ENCODE data around the gene ICE2. TPM values are rescaled to one million over a fixed set of nuclear protein-coding genes. Genes with fewer than 3 reads are reported as not detected.
A peak's percentile ranks its signal among the peaks of the same experiment; 100 is the strongest.

The ICE2 gene
- total and polyA plus RNA-seq, 7 experiments from 2014 or later: 44.8 to 70.9 (median 54.7) TPM

DNA sequence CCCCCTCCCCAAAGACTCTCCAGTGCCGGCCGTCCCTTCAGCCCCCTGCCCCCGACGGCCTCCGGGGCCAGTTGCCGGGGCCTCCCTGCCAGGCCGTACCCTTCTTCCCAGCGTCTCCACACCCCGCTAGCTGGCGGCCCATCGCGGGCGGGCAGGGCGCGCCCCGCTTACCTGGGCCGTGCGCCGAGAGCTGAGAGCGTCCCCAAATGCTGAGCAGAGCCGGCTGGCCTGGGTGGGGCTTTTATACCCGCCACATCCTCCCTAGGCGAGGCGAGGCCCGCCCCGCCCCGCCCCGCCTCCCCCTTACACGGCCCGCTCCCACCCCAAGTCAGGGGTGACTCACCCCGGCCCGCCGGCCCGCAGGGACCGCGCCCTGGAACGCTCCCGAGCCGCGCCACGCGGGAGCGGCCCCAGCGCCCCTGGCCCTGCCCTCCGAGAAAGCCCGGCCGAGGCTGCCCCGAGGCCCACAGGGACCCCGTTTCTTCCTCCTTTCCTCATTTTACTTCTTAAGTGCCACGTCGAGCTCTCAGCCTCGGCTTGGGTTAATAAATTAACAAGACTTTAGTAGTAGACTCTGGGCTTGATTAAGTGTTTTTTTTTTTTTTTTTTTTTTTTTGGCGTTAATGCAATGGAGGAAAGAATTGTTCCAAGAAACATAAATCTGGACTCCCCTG lies 81.0 kb downstream of the ICE2 start, which contains the start of gene ANXA2:
Gene ANXA2 (minus strand): TSS at position 215 of the 674 bp plus-strand sequence. CDS start 11,911 bp downstream, outside the sequence.
- H3K36me3 ChIP-seq (ENCODE audit: control insufficient read depth in 2 of 3, insufficient read depth in 3 of 3, low read length in 3 of 3): no peaks in the 10 kb centered on the region
- POLR2A ChIA-PET: interaction anchor here (0.5 to 2.3 kb wide), 17 partner anchors 9 to 1480 kb away, joined by 3 to 17 read pairs (median 3); no protein-coding TSS in a partner anchor
- DNase-seq (peak; percentile 49 to 85 (median 62)), ATAC-seq (peak; percentile 81)
- no peaks in the 10 kb centered on the region for H3K9me3 ChIP-seq (ENCODE audit: control insufficient read depth in 2 of 3, low read length in 3 of 3)
- Mint-ChIP-seq H3K36me3 (peaks cover 0 to 30% (median 0%) of the 10 kb centered on the region in 5 donors), H3K4me3 (peak within 1 kb of the TSS; percentile 83 to 98 (median 87)), H3K9me3 (peaks cover 0 to 7% (median 0%) of the 10 kb centered on the region in 11 donors), H3K4me1 (peaks cover 10 to 67% (median 33%) of the 10 kb centered on the region in 7 donors), H3K27ac (peak within 1 kb of the TSS; percentile 87 to 98 (median 95)), H3K27me3 (peaks cover 0 to 7% (median 0%) of the 10 kb centered on the region in 5 donors)
- H3K4me3 ChIP-seq (ENCODE audit: low read length): peak within 1 kb of the TSS; percentile 72
- intact Hi-C loops (cut with micrococcal nuclease): loop anchor here (1.0 to 5.0 kb wide), 12 partner anchors 9 to 1411 kb away; partner anchors contain the start of genes BNIP2 (in 2 of the 2), ICE2 (in 2 of the 2), GTF2A2 (in 1 of the 2) and RNF111 (in 1 of the 2)
- CTCF ChIA-PET: interaction anchor here (0.8 kb wide), 1 partner anchor 82 kb away, joined by 3 read pairs; no protein-coding TSS in a partner anchor
- peaks cover 6 to 32% of the 10 kb centered on the region in 2 donors for H3K4me1 ChIP-seq (ENCODE audit: control insufficient read depth in 2 of 2, insufficient read depth in 2 of 2, low read length in 2 of 2)
- no peaks in the 10 kb centered on the region for H3K27me3 ChIP-seq (ENCODE audit: control insufficient read depth in 2 of 2, insufficient read depth in 2 of 2, low read length in 2 of 2)
- peak within 1 kb of the TSS; percentile 61 for H3K27ac ChIP-seq (ENCODE audit: low read depth, low read length)

DNA sequence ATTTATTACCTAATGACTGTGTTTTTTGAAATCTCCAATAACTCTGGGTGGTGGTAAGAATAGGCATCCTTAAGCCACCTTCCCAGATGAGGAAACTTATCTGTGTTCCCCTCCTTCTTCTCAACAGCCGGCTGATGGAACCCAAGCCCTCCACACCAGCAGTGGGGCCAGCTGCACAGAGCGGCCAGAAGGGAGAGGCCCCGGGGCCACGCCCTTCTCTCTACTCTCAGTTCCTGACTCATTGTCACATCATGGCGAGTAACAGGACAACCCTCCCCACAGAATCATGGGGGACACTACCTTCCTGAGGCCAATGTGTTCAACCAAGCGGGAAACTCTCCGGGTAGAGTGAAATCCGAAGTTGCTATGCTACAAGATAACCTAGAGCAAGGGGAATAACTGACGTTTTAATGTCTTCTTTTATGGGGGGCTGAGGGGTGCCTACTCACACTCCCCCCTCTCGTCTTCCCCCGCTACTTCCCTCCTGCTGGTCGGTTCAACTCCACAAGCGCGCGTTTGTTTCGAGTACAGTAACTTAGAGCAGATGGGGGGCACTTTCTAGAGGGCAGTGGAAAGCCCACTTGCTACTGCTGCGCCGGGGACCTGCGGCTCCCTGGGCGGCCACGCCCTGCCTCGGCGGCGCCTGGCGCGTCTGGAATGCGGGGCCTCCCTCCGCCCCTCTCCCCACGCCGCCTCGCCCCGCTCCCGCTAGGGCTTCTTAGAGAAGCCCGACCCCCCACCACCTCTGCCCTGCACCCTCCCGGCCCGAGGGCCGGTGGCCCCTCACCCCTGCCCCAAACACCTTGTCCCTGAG lies 81.8 kb downstream of the ICE2 start:
- CTCF ChIA-PET: interaction anchor here (0.9 kb wide), 1 partner anchor 110 kb away, joined by 3 read pairs; no protein-coding TSS in a partner anchor
- peak; percentile 42 for ATAC-seq
- H3K4me1 Mint-ChIP-seq: peaks cover 10 to 69% (median 33%) of the 10 kb centered on the region in 7 donors

DNA sequence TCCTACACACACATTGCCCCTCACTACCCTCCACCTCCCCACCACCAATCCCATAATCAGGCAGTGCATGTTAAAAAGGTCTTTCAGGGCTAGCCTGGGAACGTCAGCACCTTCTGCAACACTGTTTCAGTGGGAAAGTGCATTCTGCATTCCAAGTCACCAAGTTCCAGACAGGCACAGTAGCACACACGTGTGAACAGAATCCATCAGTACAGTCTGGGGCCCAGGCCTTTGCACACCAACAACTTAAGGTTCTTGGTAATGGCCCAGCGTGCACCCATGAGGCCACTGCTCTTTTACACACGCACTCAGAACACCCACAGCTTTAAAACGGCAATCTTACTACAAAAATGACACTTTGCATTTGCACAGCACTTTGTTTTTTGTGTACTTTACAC lies 82.4 kb downstream of the ICE2 start:
- intact Hi-C loops (cut with micrococcal nuclease): loop anchor here (5.0 kb wide), 5 partner anchors 36 to 1409 kb away; partner anchors contain the start of gene RNF111 (in 1 of the 2)
- peaks cover 0 to 3% (median 0%) of the 10 kb centered on the region in 5 donors for H3K27me3 Mint-ChIP-seq
- H3K36me3 Mint-ChIP-seq: peaks cover 0 to 32% (median 0%) of the 10 kb centered on the region in 5 donors

More for the DNA sequence above, 81.8 kb downstream of the ICE2 start:
- Mint-ChIP-seq H3K36me3 (peaks cover 0 to 30% (median 0%) of the 10 kb centered on the region in 5 donors), H3K9me3 (peaks cover 0 to 7% (median 0%) of the 10 kb centered on the region in 11 donors), H3K4me3 (peak overlapping the region; percentile 79 to 98 (median 85)), H3K27ac (peak overlapping the region in 8 of 9 donors; percentile 12 to 98 (median 39)), H3K27me3 (peaks cover 0 to 3% (median 0%) of the 10 kb centered on the region in 5 donors)
- DNase-seq: peak; percentile 6 to 61 (median 10)
- intact Hi-C loops (cut with micrococcal nuclease): loop anchor here (1.0 to 5.0 kb wide), 6 partner anchors 8 to 1410 kb away; partner anchors contain the start of gene RNF111 (in 1 of the 2)
- H3K36me3 ChIP-seq (ENCODE audit: control insufficient read depth in 2 of 3, insufficient read depth in 3 of 3, low read length in 3 of 3): no peaks in the 10 kb centered on the region
- peak overlapping the region; percentile 72 for H3K4me3 ChIP-seq (ENCODE audit: low read length)
- POLR2A ChIA-PET: interaction anchor here (1.1 to 1.8 kb wide), 2 partner anchors 81 to 706 kb away, joined by 3 to 5 read pairs; no protein-coding TSS in a partner anchor
- no peaks in the 10 kb centered on the region for H3K27me3 ChIP-seq (ENCODE audit: control insufficient read depth in 2 of 2, insufficient read depth in 2 of 2, low read length in 2 of 2)
- H3K4me1 ChIP-seq (ENCODE audit: control insufficient read depth in 2 of 2, insufficient read depth in 2 of 2, low read length in 2 of 2): peaks cover 6 to 37% of the 10 kb centered on the region in 2 donors
- no peaks in the 10 kb centered on the region for H3K9me3 ChIP-seq (ENCODE audit: control insufficient read depth in 2 of 3, low read length in 3 of 3)
- H3K27ac ChIP-seq (ENCODE audit: low read depth, low read length): peak overlapping the region; percentile 61

DNA sequence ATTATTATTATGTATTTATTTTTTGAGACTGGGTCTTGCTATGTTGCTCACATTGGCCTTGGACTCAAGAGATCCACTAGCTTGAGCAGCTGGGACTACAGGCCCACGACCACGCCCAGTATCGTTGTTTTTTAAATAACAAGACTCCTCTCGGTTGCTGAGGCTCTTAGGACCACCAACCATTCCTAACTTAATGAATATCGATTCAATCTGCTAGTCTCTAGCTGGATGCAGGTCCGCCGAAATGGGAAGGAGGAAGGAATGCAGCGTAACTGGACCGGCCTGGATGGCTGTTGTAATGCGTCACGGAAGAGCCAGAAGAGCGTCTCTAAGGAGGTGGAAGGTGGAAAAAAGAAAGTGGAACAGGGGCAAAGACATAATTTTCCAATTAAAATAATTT lies 82.8 kb downstream of the ICE2 start:
- H3K36me3 Mint-ChIP-seq: peaks cover 0 to 34% (median 0%) of the 10 kb centered on the region in 5 donors
- DNase-seq (no peak), ATAC-seq (no peak)
- H3K4me3 Mint-ChIP-seq: peak overlapping the region; percentile 46 to 98 (median 84)
- Histone ChIP-seq H3K4me1 (ENCODE audit: control insufficient read depth in 2 of 2, insufficient read depth in 2 of 2, low read length in 2 of 2) (peaks cover 6 to 43% of the 10 kb centered on the region in 2 donors), H3K36me3 (ENCODE audit: control insufficient read depth in 2 of 3, insufficient read depth in 3 of 3, low read length in 3 of 3) (no peaks in the 10 kb centered on the region), H3K9me3 (ENCODE audit: control insufficient read depth in 2 of 3, low read length in 3 of 3) (no peaks in the 10 kb centered on the region), H3K27ac (ENCODE audit: low read depth, low read length) (no peak overlapping the region), H3K4me3 (ENCODE audit: low read length) (no peak overlapping the region), H3K27me3 (ENCODE audit: control insufficient read depth in 2 of 2, insufficient read depth in 2 of 2, low read length in 2 of 2) (no peaks in the 10 kb centered on the region)
- CTCF ChIA-PET: interaction anchor here (0.9 kb wide), 1 partner anchor 111 kb away, joined by 3 read pairs; no protein-coding TSS in a partner anchor
- POLR2A ChIA-PET: interaction anchor here (1.0 kb wide), 1 partner anchor 10 kb away, joined by 3 read pairs; no protein-coding TSS in a partner anchor
- peak overlapping the region in 3 of 9 donors; percentile 3 to 66 (median 57) for H3K27ac Mint-ChIP-seq
- H3K27me3 Mint-ChIP-seq: peaks cover 0 to 3% (median 0%) of the 10 kb centered on the region in 5 donors
- peaks cover 10 to 75% (median 32%) of the 10 kb centered on the region in 7 donors for H3K4me1 Mint-ChIP-seq
- intact Hi-C loops (cut with micrococcal nuclease): loop anchor here (5.0 kb wide), 5 partner anchors 36 to 1409 kb away; partner anchors contain the start of gene RNF111 (in 1 of the 2)
- H3K9me3 Mint-ChIP-seq: peaks cover 0 to 7% (median 0%) of the 10 kb centered on the region in 11 donors

More for the DNA sequence above, 82.4 kb downstream of the ICE2 start:
- Histone ChIP-seq H3K27ac (ENCODE audit: low read depth, low read length) (no peak overlapping the region), H3K36me3 (ENCODE audit: control insufficient read depth in 2 of 3, insufficient read depth in 3 of 3, low read length in 3 of 3) (no peaks in the 10 kb centered on the region), H3K4me1 (ENCODE audit: control insufficient read depth in 2 of 2, insufficient read depth in 2 of 2, low read length in 2 of 2) (peaks cover 6 to 43% of the 10 kb centered on the region in 2 donors), H3K4me3 (ENCODE audit: low read length) (peak overlapping the region; percentile 72), H3K9me3 (ENCODE audit: control insufficient read depth in 2 of 3, low read length in 3 of 3) (no peaks in the 10 kb centered on the region), H3K27me3 (ENCODE audit: control insufficient read depth in 2 of 2, insufficient read depth in 2 of 2, low read length in 2 of 2) (no peaks in the 10 kb centered on the region)
- CTCF ChIA-PET: interaction anchor here (0.9 kb wide), 1 partner anchor 111 kb away, joined by 3 read pairs; no protein-coding TSS in a partner anchor
- Mint-ChIP-seq H3K4me3 (peak overlapping the region; percentile 64 to 98 (median 84)), H3K27ac (peak overlapping the region in 6 of 9 donors; percentile 34 to 98 (median 44)), H3K9me3 (peaks cover 0 to 7% (median 0%) of the 10 kb centered on the region in 11 donors), H3K4me1 (peaks cover 10 to 73% (median 33%) of the 10 kb centered on the region in 7 donors)
- DNase-seq: no peak
- ATAC-seq: no peak
- POLR2A ChIA-PET: no interaction called here

DNA sequence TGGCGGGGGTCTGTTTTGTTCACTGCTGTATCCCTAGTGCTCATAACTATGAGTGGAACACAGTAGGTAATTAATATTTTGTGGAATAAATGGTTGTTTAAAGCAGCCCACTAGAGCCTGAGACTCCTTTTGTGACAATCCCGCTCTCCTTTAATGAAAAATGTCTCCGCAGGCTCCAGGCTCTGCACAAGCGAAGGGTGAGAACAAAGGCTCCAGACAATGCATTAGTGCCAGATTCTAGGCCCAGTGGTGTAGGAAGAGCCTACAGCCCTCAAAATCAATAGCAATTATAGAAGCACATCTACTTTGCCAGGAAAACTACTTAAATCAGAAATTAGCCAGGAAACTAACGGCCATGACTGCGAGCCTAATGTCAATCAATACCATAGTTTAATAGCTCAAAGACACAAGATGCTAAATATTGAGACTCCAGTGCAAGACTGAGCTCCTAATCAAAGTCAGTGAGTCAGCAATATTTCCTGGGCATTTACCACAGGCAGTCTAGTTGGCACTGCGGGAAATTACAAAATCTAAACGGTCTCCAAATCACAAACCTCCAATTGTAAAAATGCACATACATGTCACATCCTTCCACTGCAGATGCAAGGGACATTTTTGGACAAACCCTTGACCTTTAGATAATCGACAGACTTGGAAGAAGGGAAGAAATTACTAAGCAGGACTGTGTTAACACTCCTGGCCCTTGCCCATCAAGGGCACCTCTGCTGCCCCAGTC lies 83.5 kb downstream of the ICE2 start:
- peaks cover 10 to 75% (median 29%) of the 10 kb centered on the region in 7 donors for H3K4me1 Mint-ChIP-seq
- H3K27me3 Mint-ChIP-seq: peaks cover 0 to 3% (median 0%) of the 10 kb centered on the region in 5 donors
- H3K27ac Mint-ChIP-seq: no peak overlapping the region
- peaks cover 0 to 7% (median 0%) of the 10 kb centered on the region in 11 donors for H3K9me3 Mint-ChIP-seq
- H3K36me3 Mint-ChIP-seq: peaks cover 0 to 35% (median 0%) of the 10 kb centered on the region in 5 donors
- Histone ChIP-seq H3K4me3 (ENCODE audit: low read length) (no peak overlapping the region), H3K36me3 (ENCODE audit: control insufficient read depth in 2 of 3, insufficient read depth in 3 of 3, low read length in 3 of 3) (no peaks in the 10 kb centered on the region), H3K27me3 (ENCODE audit: control insufficient read depth in 2 of 2, insufficient read depth in 2 of 2, low read length in 2 of 2) (no peaks in the 10 kb centered on the region), H3K4me1 (ENCODE audit: control insufficient read depth in 2 of 2, insufficient read depth in 2 of 2, low read length in 2 of 2) (peaks cover 6 to 43% of the 10 kb centered on the region in 2 donors), H3K9me3 (ENCODE audit: control insufficient read depth in 2 of 3, low read length in 3 of 3) (no peaks in the 10 kb centered on the region), H3K27ac (ENCODE audit: low read depth, low read length) (no peak overlapping the region)
- ChIA-PET CTCF (no interaction called here), POLR2A (interaction anchor here (1.0 to 1.1 kb wide), 2 partner anchors 10 to 84 kb away, joined by 3 read pairs; partner anchors contain the start of gene ICE2)
- no peak for ATAC-seq
- H3K4me3 Mint-ChIP-seq: peak overlapping the region in 3 of 10 donors; percentile 4 to 83 (median 65)
- intact Hi-C loops (cut with micrococcal nuclease): loop anchor here (5.0 kb wide), 5 partner anchors 37 to 1408 kb away; partner anchors contain the start of gene RNF111 (in 1 of the 2)
- DNase-seq: no peak
